ENCODE results near the gene RTF2.

DNA sequence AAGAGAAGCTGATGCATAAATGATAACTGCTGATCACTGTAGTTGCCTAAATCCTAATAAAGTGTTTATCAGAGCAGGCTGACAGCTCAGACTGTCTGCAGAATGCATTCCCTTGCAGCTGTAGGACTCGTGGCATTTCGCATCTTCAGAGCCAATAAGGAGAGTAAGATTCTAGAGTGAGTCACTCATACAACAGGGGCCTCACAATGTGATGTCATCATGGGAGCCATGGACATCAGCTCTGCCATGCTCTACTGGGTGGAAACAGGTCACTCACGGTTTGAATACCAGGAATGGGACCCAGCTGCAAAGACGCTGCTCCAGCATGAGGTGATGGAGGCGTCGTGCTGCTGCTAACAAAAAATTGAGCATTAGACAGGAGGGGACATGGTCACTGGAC, 72.0 kb downstream of the RTF2 start:
- TF ChIP-seq, protein P1, sequence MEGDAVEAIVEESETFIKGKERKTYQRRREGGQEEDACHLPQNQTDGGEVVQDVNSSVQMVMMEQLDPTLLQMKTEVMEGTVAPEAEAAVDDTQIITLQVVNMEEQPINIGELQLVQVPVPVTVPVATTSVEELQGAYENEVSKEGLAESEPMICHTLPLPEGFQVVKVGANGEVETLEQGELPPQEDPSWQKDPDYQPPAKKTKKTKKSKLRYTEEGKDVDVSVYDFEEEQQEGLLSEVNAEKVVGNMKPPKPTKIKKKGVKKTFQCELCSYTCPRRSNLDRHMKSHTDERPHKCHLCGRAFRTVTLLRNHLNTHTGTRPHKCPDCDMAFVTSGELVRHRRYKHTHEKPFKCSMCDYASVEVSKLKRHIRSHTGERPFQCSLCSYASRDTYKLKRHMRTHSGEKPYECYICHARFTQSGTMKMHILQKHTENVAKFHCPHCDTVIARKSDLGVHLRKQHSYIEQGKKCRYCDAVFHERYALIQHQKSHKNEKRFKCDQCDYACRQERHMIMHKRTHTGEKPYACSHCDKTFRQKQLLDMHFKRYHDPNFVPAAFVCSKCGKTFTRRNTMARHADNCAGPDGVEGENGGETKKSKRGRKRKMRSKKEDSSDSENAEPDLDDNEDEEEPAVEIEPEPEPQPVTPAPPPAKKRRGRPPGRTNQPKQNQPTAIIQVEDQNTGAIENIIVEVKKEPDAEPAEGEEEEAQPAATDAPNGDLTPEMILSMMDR (IDR thresholded peaks at IDR 0.05; ENCODE audit: insufficient read depth, low read depth, low read length): no peak
- no peak for TF ChIP-seq EZH2 (IDR thresholded peaks at IDR 0.05; ENCODE audit: insufficient read depth, low read length)
